Breast epithelium (tissue), 4 donors: Measurements from ENCODE around the gene DYSF. TPM values are rescaled to one million over a fixed set of nuclear protein-coding genes. Genes with fewer than 3 reads are reported as not detected.
A peak's percentile ranks its signal among the peaks of the same experiment; 100 is the strongest.

Experiments
- DNase-seq, 2 donors: peaks; one replicate each; pipeline ENCODE4 v3.0.0-alpha.2; 2019; ENCODE audit warnings: low spot score in 2 of 2
- H3K27ac ChIP-seq, 2 donors: fragments of 200-600 bp; sonication (generic) in 1 of 2; one replicate each; pipeline ENCODE4 v1.5.1; 2016 to 2019; ENCODE audit warnings: mild to moderate bottlenecking in 1 of 2
- H3K27me3 ChIP-seq, 2 donors: fragments of 200-600 bp; sonication (generic) in 1 of 2; one replicate each; pipeline versions ENCODE4 v1.5.1 to v1.6.0; 2017 to 2019; ENCODE audit warnings: control low read depth in 1 of 2, mild to moderate bottlenecking in 1 of 2
- H3K36me3 ChIP-seq: fragments of 200-600 bp; one replicate; pipeline ENCODE4 v1.5.1; 2019
- H3K4me1 ChIP-seq, 2 donors: fragments of 200-600 bp; sonication (generic); one replicate each; pipeline ENCODE4 v1.5.1; 2016 to 2019; ENCODE audit warnings: control low read depth in 1 of 2
- H3K4me3 ChIP-seq, 3 donors: fragments of 200-600 bp; sonication (generic); 1 replicate in 2 of 3; 2 replicates in 1 of 3; pipeline ENCODE4 v1.5.1; 2016 to 2019; ENCODE audit warnings: mild to moderate bottlenecking in 3 of 3, moderate library complexity in 2 of 3
- H3K9me3 ChIP-seq, 2 donors: fragments of 200-600 bp; sonication (generic) in 1 of 2; one replicate each; pipeline ENCODE4 v1.5.1; 2016 to 2019; ENCODE audit warnings: control low read depth in 1 of 2
- POLR2A ChIP-seq: fragments of 450-650 bp; IDR thresholded peaks from one replicate; pipeline ENCODE4 v1.6.1; 2016; ENCODE audit warnings: antibody characterized with exemption, mild to moderate bottlenecking, moderate library complexity
- POLR2AphosphoS5 ChIP-seq, 3 donors: sonication (generic); formaldehyde crosslinking; IDR thresholded peaks; one replicate each; pipeline ENCODE4 v1.6.1; 2017; ENCODE audit warnings: antibody characterized with exemption in 3 of 3
- intact Hi-C: fragments of 100-400 bp; cut with DNase I; formaldehyde crosslinking; loops from one replicate; pipeline ENCODE4 v1.15.1; 2023; ENCODE audit warnings: low total_unique reads
- total RNA-seq, 3 donors: library from RNA; depleted of rRNA; stranded (reverse); fragments of >200 nt; gene quantifications; one replicate each; pipeline ENCODE4 v1.1.0, GENCODE V29; 2016
- TF ChIP-seq, protein P1 (sequence below), 3 donors: fragments of 450-650 bp; IDR thresholded peaks; one replicate each; pipeline ENCODE4 v1.5.1; 2016 to 2017; ENCODE audit warnings: antibody characterized with exemption in 3 of 3, mild to moderate bottlenecking in 3 of 3, moderate library complexity in 3 of 3

The DYSF gene
- total RNA-seq, 3 donors from 2014 or later, result 3.0 to 15.7 (median 4.8) TPM

DNA sequence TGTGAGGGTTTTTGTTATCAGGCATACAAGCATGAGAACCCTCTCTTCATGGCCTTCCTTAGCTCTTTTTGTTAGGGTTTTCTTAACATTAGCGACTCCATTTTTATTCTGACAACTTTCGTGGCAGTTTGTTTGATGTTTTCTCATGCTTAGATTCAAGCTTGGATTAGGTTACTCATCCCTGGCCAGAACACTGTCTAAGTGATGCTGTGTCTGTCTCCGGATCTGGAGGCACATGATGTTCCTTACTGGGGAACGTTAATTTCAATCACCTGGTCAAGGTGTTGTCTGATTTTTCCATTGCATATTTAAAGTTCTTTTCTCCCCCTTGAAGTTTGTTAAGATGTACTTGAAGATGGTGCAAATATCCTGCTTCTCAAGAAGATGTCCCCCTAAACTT, 40.7 kb downstream of the DYSF start:
- no peak for DNase-seq
- H3K4me3 ChIP-seq, result no peak overlapping the region
- intact Hi-C loops, result no loop called here
- TF ChIP-seq, protein P1, sequence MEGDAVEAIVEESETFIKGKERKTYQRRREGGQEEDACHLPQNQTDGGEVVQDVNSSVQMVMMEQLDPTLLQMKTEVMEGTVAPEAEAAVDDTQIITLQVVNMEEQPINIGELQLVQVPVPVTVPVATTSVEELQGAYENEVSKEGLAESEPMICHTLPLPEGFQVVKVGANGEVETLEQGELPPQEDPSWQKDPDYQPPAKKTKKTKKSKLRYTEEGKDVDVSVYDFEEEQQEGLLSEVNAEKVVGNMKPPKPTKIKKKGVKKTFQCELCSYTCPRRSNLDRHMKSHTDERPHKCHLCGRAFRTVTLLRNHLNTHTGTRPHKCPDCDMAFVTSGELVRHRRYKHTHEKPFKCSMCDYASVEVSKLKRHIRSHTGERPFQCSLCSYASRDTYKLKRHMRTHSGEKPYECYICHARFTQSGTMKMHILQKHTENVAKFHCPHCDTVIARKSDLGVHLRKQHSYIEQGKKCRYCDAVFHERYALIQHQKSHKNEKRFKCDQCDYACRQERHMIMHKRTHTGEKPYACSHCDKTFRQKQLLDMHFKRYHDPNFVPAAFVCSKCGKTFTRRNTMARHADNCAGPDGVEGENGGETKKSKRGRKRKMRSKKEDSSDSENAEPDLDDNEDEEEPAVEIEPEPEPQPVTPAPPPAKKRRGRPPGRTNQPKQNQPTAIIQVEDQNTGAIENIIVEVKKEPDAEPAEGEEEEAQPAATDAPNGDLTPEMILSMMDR (IDR thresholded peaks at IDR 0.05), result no peak
- TF ChIP-seq POLR2A (no peak), POLR2AphosphoS5 (IDR thresholded peaks at IDR 0.05) (no peak)
- H3K4me1 ChIP-seq, result no peaks in the 10 kb centered on the region
- H3K36me3 ChIP-seq, result no peaks in the 10 kb centered on the region
- no peaks in the 10 kb centered on the region for H3K27me3 ChIP-seq
- H3K9me3 ChIP-seq, result no peaks in the 10 kb centered on the region
- no peak overlapping the region for H3K27ac ChIP-seq

DNA sequence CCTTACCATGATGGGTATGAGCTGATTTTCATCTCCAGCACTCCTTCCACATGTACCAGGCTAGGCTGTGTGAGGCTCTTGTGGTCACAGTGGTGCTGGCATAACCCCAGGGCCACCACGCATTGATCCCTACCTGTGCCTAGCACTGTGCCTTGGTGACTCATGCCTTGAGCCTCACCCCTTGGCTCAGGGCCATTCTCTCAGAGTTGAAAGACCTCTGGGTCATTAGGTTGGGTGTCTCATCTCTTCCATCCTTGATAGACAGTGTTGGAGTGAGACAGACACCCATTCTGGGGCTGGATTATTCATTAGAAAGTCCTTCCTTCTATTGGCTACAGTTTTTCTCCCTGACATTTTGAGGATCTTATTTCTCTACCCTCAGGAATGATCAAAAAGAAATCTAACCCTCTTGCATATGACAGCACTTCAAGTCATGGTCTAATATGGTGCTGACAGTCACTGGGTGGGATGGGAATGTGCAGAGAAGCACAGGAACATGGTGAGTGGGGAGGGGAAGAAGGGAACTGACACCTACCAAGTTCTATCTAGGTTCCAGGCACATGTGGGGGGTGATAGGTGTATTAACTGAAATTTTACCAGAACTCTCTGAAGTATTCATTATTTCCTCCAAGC, 41.3 kb downstream of the DYSF start:
- intact Hi-C loops, result no loop called here
- no peak overlapping the region for H3K27ac ChIP-seq
- H3K27me3 ChIP-seq, result no peaks in the 10 kb centered on the region
- H3K36me3 ChIP-seq, result no peaks in the 10 kb centered on the region
- H3K4me1 ChIP-seq, result no peaks in the 10 kb centered on the region
- no peaks in the 10 kb centered on the region for H3K9me3 ChIP-seq
- TF ChIP-seq POLR2AphosphoS5 (IDR thresholded peaks at IDR 0.05) (no peak), POLR2A (no peak)
- TF ChIP-seq, protein P1 (IDR thresholded peaks at IDR 0.05), result no peak
- no peak for DNase-seq
- no peak overlapping the region for H3K4me3 ChIP-seq

DNA sequence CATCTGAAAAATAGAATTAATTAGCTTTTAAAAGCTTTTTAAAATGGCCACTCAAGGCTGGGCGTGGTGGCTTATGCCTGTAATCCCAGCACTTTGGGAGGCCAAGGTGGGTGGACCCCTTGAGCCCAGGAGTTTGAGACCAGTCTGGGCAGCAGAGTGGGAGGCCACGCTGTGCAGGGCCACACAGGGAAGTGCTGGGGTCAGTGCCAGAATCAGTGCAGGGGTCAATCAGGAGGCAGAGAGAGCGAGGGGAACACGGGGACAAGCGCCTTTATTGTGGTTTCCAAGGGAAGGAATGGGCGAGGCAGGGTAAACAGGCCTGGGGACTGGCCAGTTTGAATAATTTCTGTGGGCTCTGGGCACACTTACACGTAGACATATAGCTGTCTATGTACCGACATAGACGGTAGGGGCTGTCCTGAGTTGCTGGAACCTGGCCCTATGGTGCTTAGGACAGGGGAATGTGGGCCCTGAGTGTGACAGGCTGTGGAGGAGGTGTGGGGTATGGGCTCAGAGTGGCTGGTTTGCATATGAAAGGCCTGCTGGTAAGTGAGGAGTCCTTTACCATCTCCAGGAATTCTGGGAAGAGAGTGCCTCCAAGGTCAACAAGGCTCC, 42.9 kb downstream of the DYSF start:
- no peaks in the 10 kb centered on the region for H3K4me1 ChIP-seq
- H3K27me3 ChIP-seq, result no peaks in the 10 kb centered on the region
- no peak overlapping the region for H3K27ac ChIP-seq
- TF ChIP-seq POLR2AphosphoS5 (IDR thresholded peaks at IDR 0.05) (no peak), POLR2A (no peak)
- TF ChIP-seq, protein P1 (IDR thresholded peaks at IDR 0.05), result no peak
- no peaks in the 10 kb centered on the region for H3K36me3 ChIP-seq
- intact Hi-C loops, result no loop called here
- H3K9me3 ChIP-seq, result no peaks in the 10 kb centered on the region
- no peak for DNase-seq
- H3K4me3 ChIP-seq, result no peak overlapping the region

DNA sequence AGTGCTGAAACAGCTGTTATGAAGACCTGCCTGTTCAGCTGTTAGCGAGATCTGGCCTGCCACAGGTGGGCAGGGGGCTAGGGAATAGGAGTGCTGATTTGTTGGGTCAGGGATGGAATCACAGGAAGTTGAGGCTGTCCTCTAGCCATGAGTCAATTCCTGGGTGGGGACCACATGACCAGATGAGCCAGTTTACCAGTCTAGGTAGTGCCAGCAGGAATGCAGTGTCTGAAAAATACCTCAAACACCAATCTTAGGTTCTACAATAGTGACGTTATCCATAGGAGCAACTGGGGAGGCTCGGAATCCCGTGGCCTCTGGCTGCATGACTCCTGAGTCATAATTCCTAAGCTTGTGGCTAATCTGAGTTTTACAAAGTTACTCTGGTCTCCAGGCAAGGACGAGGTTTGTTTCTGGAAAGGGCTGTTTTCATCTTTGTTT, 44.9 kb downstream of the DYSF start:
- DNase-seq, result no peak
- TF ChIP-seq POLR2A (no peak), POLR2AphosphoS5 (IDR thresholded peaks at IDR 0.05) (no peak)
- TF ChIP-seq, protein P1 (IDR thresholded peaks at IDR 0.05), result no peak
- no peak overlapping the region for H3K4me3 ChIP-seq
- no peaks in the 10 kb centered on the region for H3K36me3 ChIP-seq
- H3K4me1 ChIP-seq, result no peaks in the 10 kb centered on the region
- H3K27me3 ChIP-seq, result no peaks in the 10 kb centered on the region
- intact Hi-C loops, result no loop called here
- H3K9me3 ChIP-seq, result no peaks in the 10 kb centered on the region
- H3K27ac ChIP-seq, result peak overlapping the region in 1 of 2 donors; percentile 19

DNA sequence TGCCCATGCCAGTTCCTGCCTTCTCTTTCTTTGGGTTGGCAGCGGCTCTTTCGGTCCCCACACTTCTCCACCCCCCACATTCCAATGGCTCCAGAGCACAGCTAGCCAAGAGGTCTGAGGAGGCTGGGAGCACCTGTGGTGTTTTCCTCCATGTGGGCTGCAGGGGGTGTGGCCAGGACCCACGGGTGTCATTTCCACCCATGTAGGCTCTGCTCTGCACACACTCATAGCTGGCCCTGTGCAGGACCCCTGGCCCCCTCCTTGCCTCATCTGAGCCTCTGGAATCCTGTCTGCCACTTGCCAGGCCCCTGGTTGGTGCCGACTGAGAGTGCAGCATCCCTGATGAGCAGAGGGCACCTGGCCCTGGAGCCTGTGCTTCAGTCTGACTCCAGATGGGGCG, 46.3 kb downstream of the DYSF start:
- Histone ChIP-seq H3K4me3 (no peak overlapping the region), H3K4me1 (no peaks in the 10 kb centered on the region), H3K9me3 (no peaks in the 10 kb centered on the region), H3K27me3 (no peaks in the 10 kb centered on the region), H3K27ac (peak overlapping the region in 1 of 2 donors; percentile 61), H3K36me3 (no peaks in the 10 kb centered on the region)
- DNase-seq, result no peak
- TF ChIP-seq POLR2A, result no peak
- TF ChIP-seq, protein P1 (IDR thresholded peaks at IDR 0.05), result no peak
- TF ChIP-seq POLR2AphosphoS5 (IDR thresholded peaks at IDR 0.05), result no peak
- intact Hi-C loops, result loop anchor here (10.0 kb wide), 1 partner anchor 205 kb away; no protein-coding TSS in a partner anchor
